Activated CD4-positive, CD25-positive, alpha-beta regulatory T cell treated with anti-CD3 and anti-CD28 coated beads, Interleukin-2, amount 50 U/mL, for 24 hours (primary cell): Measurements from ENCODE around the gene ATP2B3.

ENCODE experiments used
- ATAC-seq, 2 donors: fragments of 150-1000 bp; cut with Tn5 transposase; one replicate each; pipeline ENCODE4 v1.10.0; 2021; ENCODE audit warnings: mild to moderate bottlenecking in 1 of 2, moderate library complexity in 1 of 2

The ATP2B3 gene

DNA sequence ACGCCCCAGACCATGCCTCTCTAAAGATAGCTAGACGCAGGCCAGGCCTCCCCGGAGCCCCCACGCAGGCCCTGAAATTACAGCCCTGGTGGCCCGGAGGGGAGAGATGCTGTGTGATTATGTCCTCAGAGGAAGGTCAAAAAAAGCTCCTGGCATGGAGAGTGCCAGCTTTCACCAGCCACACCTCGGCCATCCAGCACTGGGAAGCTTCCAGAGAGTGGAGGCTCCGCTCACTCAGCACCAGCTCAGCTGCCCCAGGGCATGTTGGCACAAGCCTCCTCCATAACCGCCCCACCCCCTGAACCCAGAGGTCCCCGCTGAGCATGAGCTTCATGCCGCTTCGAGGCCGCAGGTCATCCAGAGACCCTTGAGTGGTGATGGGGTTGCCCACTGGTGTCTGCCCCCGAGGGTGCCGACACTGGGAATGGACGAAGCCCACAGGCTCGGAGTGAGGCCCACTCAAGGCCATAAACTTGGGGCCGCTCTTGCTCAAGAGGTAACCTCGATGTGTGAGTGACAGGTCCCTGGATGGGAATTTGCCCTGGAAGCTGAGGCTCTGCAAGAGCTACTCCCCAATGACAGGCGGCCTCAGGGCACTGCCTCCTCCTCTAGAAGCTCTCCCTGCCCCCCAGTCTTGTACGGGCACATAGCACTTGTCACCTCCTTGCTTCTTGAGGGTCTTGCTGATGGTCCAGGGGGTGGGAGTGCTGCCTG, 27.1 kb upstream of the ATP2B3 start:
- ATAC-seq, result no peak

DNA sequence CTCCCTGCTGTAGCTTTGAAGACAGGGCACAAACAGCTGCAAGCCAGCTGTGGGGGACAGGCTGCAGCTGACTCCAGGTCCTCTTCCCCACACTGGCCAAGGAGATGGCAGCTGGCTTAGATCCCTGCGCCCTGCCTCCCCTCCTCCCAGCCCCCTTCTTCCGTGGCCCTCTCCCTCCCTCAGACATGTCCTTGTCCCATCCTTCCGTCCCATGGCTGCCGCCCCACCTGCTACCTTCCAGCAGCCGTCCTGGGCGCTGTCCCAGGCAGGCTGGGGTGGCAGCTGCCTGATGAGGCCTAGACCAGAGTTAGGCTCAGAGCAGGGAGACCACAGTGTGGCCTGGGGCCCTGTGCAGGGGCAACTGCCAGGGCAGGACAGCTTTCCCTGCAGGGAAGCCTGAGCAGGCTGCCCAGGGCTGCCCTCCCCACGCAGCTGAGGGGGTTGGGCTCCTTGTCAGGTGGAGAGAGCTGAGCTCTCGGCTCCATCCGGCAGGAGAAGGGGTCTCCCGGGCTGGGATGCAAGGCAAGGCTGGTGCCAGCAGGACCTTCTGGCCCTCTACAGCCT, 26.0 kb upstream of the ATP2B3 start:
- ATAC-seq, result no peak

DNA sequence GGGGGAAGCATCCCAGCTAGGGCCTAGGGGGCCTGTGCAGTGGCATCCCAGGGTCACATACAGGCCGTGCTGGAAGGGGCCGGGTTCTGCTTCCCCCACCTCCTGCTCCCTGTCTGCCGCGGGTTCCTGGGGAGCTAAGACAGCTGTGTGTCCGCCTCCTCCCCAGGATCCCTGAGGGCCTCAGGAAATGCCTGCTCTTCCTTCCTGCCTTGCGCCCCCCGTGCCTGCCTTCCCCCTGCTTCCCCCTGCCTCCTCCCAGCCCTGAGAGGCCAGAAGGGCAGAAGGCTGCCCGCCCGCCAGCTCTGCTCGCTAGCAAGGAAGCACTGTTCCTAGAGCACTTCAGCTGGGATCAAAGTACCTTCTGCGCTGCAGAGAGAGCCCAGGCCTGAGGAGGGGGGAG, 25.5 kb upstream of the ATP2B3 start:
- ATAC-seq, result no peak

DNA sequence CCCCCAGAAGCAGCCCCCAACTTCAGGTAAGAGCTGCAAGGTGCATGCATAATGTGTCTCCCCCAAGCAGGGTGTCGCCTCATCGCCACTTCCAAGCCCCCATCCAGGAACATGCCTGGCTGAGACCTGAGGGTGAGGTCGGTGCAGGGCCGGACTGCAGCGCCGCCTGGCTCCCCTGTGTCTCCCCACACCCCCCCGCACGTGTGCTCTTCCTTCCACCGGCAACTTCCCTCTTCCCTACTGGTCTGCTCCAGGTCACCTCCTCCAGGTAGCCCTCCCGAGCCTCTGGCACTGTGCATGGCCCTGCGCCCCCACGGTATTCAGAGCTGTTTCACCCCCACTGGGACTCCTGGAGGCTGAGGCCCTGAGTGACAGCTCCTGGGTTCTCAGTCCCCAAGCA, 24.9 kb upstream of the ATP2B3 start:
- ATAC-seq, result no peak

DNA sequence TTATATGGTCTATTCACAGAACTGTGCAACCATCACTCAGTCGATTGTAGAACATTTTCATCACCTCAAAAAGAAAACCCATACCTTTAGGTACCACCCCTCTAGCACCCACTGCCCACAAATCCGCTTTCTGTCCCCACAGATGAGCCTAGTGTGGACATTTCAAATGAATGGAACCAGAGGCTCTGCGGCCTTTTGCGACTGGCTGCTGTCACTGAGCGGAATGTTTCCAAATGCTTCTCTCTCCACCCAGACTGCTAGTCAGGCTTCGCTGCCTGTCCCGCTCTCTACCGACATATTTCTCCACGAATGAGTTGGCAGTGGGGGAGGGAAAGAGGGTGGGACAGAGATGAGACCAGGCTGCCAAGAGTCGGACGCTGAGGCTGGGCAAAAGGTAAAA, 24.4 kb upstream of the ATP2B3 start:
- ATAC-seq, result no peak

DNA sequence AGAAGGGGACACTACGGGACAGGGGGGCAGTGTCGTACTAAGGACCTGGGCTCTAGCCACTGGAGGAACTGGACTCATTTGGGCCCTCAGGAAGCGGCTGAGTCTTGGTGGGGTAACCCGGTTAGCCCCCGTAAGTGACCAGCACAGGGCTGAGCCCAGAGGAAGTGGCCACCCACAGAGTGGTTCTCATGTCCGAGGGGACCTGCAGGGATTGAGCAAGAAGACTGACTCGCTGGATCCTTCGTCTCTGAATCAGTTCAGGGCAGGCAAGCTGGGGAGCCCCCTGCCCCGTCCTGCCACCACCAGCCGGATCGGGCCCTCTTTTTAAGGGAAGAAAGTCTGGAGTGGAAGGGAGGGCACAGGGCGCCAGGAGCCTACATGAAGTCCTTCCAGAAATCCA, 23.4 kb upstream of the ATP2B3 start:
- ATAC-seq, result no peak

DNA sequence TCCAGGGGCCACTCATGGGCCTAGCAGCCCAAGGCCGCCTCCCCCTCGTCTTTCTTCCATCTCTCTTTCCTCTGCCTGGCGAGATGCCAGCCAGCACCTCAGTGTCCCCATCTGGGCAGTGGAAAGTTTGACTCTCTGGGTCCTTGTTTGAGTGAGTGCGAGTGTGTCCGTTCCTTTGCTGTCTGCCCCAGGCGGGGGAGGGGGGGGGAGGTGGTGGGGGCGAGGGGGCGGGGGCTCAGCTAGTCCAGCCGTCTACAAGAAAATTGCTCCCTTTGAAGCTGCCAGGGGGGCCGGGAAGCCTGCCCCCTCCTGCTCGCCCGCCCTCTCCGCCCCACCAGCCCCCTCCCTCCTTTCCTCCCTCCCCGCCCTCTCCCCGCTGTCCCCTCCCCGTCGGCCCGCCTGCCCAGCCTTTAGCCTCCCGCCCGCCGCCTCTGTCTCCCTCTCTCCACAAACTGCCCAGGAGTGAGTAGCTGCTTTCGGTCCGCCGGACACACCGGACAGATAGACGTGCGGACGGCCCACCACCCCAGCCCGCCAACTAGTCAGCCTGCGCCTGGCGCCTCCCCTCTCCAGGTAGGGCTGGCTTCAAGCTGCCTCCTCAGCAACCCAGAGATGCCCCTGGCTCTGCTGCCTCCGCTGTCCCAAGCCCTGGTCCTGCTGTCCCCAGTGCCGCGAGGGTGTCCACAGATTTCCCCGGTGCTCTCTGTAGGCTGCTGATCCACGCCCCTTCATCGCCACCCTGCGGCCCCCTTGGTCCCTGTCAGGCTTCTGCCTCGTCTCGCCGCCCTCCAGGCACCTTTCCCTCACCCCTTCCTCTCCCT, 22.7 kb upstream of the ATP2B3 start, which contains the start of gene BGN:
TSS of gene BGN (plus strand) at position 440 of the 821 bp plus-strand sequence. CDS start 9,652 bp downstream, outside the sequence.
- ATAC-seq, result no peak

DNA sequence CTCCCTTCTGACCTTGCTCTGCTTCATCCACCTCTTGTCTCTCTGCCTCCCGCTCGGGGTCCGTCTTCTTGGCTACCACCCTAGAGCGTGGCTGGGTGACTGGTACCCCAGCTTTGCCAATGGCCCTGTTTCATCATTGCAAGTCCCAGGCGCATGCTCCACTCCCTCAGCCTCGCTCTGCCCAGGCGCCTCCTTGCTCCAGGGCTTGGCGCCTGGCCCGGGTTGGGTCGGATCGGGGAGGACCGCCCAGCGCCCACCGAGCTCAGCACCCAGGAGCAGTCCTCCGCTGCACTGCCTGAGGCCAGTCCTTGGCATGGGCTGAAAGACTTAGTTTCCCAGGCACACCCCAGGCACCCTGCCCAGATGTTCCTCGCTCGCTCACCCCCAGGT, 22.1 kb upstream of the ATP2B3 start:
- ATAC-seq, result no peak

DNA sequence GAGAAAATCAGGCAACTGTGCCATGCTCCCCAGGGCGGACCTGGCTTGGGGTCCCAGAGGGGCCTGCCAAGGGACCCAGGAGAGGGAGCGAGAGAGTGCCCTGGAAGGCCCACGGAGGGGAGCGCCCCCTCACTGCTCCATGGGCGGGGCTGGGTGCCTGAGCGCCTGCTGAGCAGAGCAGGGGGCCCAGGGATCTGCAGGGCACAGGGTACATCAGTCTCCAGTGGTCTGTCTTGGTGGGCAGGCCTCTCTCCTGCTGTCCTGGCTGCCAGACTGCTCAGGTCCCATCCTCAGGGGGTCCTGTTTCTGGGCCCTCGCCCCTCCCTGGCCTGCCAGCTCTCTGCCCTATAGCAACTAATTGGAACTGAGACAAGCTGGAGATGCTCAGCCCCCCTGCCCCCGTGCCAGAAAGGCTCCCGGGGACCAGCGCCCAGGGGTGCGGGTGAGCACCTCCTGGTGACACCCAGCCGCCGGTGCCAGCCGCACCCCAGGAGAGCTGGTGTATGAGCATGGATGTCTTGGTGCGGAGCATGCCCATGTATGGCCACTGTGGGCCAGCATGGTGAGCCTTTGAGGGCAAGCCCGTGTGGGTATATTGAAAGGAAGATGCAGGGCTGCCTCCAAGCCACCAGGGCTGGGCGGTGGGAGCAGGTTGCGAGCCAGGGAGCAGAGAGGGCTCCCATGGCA, 21.4 kb upstream of the ATP2B3 start:
- ATAC-seq, result no peak

DNA sequence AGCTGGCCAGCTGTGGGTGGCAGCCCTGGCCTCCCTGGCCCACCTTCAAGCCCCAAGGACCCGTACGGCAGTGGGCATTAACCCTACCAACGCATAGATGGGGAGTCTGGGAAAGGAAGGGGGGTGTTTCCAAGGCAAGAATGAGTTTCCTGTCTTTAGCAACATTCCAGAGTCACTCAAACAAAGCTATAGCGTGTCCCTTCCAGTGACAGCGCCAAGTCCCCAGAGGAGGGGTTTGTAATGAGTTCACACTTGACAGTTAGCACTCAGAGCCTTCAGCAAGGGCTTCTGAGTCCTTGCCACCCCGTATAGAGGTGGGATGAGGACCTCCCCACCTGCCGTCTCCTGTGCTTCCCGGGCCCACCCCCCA, 20.9 kb upstream of the ATP2B3 start:
- ATAC-seq, result no peak

DNA sequence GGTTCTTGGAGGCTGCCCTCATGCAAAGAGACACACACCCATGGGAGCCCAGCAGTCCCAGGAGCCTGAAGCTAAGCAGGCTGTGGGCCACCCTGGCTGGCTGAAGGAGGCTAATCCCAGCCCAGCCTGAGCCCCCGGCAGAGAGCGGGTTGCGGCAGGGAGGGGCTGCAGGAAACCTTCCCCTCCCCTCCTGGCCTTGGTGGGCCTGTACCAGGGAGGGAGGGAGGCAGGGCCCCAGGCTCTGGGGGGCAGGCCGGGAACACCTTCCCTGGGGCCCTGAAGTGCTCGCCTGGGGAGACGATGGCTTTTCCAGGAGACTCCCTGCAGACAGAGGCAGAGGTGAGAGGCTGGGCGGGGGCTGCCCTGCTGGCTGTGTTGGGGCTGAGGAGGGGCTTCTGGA, 19.0 kb upstream of the ATP2B3 start:
- ATAC-seq, result no peak

DNA sequence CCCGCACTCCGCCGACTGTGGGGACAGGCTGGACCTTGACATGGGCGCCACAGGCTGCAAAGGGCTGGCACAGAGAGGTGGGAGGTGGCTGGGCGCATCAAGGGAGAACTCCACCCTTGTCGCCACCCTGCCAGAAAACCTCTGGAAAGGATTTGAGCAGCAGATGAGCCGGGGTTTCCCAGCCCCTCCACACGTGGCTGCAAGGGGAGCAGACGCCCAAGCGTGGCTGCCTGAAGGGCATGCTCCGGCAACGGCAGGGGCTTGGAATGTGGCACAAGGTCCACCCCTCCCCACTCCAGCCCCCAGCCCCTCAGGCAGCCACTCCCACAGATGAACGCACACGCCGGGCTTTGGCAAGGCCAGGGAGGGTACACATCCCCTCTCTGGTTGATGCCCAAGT, 18.1 kb upstream of the ATP2B3 start:
- ATAC-seq, result no peak

DNA sequence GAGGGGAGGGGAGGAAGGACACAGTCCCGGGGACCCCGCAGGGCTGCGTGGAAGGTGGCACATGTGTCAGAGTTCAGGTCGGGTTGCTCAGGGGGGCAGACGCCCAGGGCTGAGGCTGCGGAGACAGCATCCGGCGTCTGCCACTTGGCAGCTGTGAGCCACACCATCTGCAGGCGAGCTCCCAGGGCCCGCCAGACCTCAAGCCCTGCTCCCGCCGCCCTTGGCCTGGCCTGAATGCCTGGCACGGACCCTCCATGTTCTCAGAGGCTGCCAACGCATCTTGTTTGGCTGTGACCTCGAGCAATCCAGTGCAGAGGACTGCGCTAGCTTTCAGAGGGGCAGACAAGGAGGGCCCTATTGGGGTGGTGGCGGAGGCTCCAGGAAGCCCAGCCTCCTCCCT, 17.6 kb upstream of the ATP2B3 start:
- ATAC-seq, result no peak

DNA sequence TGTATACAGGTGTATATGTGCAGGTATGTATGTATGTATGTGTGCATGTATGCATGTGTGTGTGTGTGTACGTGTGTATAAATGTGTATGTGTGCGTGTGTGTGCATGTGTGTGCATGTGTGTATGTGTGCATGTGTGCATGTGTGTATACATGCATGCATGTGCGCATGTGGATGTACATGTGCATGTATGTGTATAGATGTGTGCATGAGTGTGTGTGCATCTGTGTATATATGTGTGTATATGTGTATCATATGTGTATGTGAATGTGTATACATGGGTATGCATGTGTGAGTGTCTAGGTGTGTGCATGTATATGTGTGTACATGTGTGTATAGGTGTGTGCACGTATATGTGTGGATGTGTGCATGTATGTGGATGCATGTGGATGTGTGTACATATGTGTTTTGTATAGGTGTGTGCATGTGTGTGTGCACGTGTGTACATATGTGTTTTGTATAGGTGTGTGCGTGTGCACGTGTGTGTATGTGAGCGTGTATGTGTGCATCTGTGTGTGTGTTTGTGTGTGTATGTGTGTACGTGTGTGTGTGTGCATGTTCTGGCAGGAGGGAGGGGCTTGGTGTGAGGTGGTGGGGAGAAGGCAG, 16.7 kb upstream of the ATP2B3 start:
- no peak for ATAC-seq

DNA sequence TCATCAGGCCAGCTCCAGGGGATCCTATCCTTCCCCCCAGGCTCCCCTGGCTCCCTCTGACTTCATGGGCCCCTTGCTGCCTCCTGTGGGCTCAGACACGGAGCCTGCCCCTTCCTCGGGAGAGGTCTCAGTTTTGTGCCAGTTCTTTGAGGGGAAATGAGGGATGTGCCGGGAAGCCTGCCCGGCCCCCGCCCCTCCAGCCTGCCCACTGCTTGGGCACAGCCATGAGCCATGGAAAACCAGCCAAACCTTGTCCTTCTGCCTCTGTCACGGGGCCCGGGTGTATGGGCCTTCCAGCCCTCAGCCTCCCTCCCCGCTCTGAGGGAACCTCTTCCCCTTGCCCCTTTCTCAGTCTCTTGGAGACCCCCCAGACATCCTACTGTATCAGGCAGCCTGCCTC, 15.9 kb upstream of the ATP2B3 start:
- no peak for ATAC-seq

DNA sequence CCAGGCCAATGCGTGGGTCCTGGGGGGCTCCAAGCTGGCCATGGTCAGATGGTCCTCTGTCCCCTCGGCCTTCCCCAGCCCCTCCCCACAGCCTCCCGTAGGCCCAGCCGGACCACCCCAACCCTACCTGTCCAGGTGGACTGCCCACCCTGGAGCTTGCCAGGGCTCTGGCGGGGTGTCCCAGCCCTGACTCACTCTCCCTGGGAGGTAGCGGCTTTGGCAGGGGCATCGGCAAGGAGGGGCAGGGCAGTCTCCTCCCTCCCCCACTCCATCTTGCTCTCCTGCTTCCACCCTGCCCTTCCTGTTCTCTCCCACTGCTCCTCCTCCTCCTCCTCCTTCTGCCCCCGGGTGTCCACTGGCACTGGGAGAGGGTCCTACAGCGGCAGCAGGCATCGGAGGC, 15.3 kb upstream of the ATP2B3 start:
- ATAC-seq, result no peak

DNA sequence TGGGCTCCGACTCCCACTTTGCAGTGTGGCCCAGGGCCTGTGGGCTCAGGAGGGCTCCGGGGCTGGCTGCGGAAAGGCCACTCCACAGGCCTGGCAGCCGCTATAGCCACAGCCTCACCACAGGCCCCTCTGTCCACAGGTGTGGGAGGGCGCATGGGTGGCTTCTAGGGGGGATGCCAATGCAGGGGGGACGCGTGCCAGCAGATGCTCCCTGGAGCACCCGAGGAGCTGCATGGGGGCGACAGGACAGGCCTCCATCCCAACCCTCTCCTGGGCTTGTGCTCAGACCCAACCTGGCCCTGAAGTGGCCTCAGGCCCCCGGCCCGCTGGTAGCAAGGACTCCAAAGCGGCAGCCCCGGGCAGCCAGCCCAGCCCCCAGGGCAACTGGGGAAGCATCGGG, 14.6 kb upstream of the ATP2B3 start:
- ATAC-seq, result no peak

DNA sequence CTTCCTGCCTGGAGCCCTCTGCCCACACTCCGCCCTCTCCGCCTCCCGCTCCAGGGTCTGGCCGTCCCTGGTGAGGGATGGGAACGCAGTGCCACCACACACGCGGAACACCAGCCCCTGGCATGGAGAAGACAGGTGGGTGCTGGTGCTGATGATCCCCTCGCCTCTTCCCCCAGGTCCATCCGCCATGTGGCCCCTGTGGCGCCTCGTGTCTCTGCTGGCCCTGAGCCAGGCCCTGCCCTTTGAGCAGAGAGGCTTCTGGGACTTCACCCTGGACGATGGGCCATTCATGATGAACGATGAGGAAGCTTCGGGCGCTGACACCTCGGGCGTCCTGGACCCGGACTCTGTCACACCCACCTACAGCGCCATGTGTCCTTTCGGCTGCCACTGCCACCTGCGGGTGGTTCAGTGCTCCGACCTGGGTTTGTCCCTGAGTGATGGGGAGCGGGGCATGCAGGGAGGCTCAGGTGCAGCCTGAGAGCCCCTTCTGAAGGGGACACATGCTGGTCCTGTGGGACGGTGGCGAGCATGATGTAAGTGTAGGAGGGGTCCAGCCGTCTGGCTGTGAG, 12.9 kb upstream of the ATP2B3 start:
- no peak for ATAC-seq

DNA sequence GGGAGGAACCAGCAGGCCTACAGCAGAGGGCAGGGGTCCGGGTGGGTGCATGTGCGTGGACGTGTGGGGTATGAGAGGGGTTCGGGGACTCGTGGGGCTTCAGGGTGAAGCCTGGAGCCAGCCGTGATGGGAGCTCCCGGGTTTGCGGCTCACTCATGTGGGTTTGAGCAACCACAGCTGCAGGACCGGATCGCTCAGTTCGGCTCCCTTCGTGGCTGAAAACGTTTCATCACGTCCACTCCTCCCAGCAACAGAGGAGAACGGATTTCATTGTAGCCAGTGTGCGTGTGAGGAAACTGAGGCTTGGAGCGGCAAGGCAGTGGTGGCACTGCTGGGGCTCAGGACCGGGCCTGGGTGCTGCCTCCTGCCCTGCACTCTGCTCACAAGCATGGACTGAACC, 12.1 kb upstream of the ATP2B3 start:
- no peak for ATAC-seq

DNA sequence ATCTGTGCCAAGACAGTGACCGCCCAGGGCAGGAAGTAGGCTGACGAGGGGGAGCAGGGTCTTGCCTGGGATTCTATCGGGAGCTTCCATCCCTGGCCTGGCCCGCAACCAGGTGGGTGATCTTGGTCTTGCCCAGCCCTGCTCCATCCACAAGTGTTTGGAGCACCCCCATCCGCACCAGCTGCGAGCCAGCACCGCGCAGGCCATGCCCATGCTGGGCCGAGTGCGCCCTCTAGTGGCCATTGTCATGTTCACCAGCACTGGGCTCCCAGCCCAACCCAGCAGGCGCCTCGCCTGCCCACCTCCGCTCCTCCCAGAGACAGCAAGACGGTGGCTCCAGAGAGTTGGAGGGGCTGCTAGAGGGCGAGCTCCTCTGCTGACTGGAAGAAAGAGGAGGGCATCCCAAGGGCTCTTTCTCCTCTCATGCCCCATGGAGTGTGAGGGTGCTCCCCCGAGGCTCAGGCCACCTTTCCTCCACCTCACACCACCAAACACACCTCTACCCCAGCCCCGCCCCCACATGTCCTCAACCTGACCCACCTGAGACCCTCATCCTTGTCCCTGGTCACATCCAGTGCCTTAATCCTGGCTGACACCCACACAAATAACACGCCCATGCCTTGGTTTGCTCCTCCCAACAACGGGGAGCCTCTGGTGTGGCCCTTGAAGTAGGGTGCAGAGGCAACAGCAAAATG, 9.8 kb upstream of the ATP2B3 start:
- ATAC-seq, result peak; percentile 99 to 100

DNA sequence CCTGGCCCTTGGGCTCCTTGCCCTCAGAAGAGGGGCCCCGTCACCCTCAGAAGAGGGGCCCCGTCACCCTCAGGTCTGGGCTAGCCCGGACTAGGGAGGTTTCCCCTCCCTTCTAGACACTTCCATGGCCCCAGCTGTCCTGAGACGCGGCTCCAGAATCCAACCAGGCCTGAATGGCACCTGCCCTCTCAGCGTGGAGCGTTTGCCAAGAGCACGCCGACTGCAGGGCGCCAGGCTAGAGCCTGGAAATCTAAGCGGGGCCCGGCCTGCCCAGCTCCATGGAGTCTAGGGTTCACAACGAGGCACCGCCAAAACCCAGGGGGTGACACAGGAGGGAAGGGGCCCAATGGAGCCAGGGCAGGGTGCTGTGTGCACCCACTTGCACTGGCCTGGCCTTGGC, 7.8 kb upstream of the ATP2B3 start:
- ATAC-seq, result no peak

DNA sequence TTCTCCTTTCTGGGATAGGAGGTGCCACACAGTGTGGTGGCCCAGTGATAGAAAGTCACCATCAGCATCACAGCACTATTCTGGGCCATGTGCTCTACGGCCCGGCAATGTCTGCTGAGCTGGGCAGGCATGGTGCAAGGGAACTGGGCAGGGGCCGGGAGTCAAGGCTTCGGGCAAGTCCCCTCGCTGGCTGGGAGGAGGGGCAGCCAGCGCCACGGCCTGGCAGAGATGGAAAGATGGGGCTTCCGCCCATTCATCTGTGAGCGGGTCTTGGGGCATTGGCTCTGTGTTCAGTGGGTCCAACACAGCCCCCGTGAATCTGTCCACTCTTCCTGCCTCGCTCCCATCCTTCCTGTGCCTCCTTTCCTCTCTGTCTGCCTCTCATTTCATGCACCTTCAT, 7.1 kb upstream of the ATP2B3 start:
- no peak for ATAC-seq
